Measurements from ENCODE around the gene SMYD3.

SMYD3 gene

GRCh38 chr1:246482805-246483568 is 24.1 kb downstream of the SMYD3 start:
- Histone ChIP-seq H3K4me3 (ENCODE audit: low read depth, low read length) (no peak overlapping the region), H3K9me3 (ENCODE audit: control insufficient read depth, insufficient read depth, low read depth, low read length) (no peaks in the 10 kb centered on the region), H3K4me1 (ENCODE audit: control insufficient read depth, insufficient read depth, low read length) (no peaks in the 10 kb centered on the region), H3K27ac (ENCODE audit: extremely low read depth, low read depth, low read length) (no peak overlapping the region), H3K36me3 (ENCODE audit: control insufficient read depth in 2 of 2, insufficient read depth in 1 of 2, low read length in 2 of 2) (no peaks in the 10 kb centered on the region)
- ChIA-PET CTCF (interaction anchor here (1.0 kb wide), 1 partner anchor 10 kb away, joined by 3 read pairs; no protein-coding TSS in a partner anchor), POLR2A (no interaction called here)
- TF ChIP-seq SCRT1 (tag by site-specific recombination; IDR thresholded peaks at IDR 0.05; ENCODE audit: borderline replicate concordance) (no peak), FEZF1 (tag by site-specific recombination; IDR thresholded peaks at IDR 0.05) (no peak)

GRCh38 chr1:246479061-246479460 is 28.0 kb downstream of the SMYD3 start:
- Histone ChIP-seq H3K27ac (ENCODE audit: extremely low read depth, low read depth, low read length) (no peak overlapping the region), H3K4me3 (ENCODE audit: low read depth, low read length) (no peak overlapping the region), H3K9me3 (ENCODE audit: control insufficient read depth, insufficient read depth, low read depth, low read length) (no peaks in the 10 kb centered on the region), H3K36me3 (ENCODE audit: control insufficient read depth in 2 of 2, insufficient read depth in 1 of 2, low read length in 2 of 2) (no peaks in the 10 kb centered on the region), H3K4me1 (ENCODE audit: control insufficient read depth, insufficient read depth, low read length) (no peaks in the 10 kb centered on the region)
- CTCF ChIA-PET: no interaction called here
- POLR2A ChIA-PET: no interaction called here
- TF ChIP-seq ZNF596 (tag by site-specific recombination; IDR thresholded peaks at IDR 0.05): no peak
- TF ChIP-seq ZNF785 (tag by site-specific recombination; IDR thresholded peaks at IDR 0.05): no peak
- no peak for TF ChIP-seq ZNF175 (tag by site-specific recombination; IDR thresholded peaks at IDR 0.05)
- no peak for TF ChIP-seq RBAK (tag by site-specific recombination; IDR thresholded peaks at IDR 0.05)
- TF ChIP-seq SCRT2 (tag by site-specific recombination; IDR thresholded peaks at IDR 0.05): no peak
- no peak for TF ChIP-seq ZNF335 (tag by site-specific recombination; conservative IDR thresholded peaks at IDR 0.05)
- TF ChIP-seq ZBTB48 (tag by site-specific recombination; IDR thresholded peaks at IDR 0.05): no peak
- no peak for TF ChIP-seq ZNF768 (tag by site-specific recombination; IDR thresholded peaks at IDR 0.05)
- TF ChIP-seq ZNF664 (tag by site-specific recombination; IDR thresholded peaks at IDR 0.05): no peak
- no peak for TF ChIP-seq ZNF585B (tag by site-specific recombination; IDR thresholded peaks at IDR 0.05)

GRCh38 chr1:246477634-246478033 is 29.4 kb downstream of the SMYD3 start:
- CTCF ChIA-PET: no interaction called here
- no peak overlapping the region for H3K4me3 ChIP-seq (ENCODE audit: low read depth, low read length)
- POLR2A ChIA-PET: no interaction called here
- TF ChIP-seq ZNF571 (tag by site-specific recombination; IDR thresholded peaks at IDR 0.05): no peak
- no peak for TF ChIP-seq ZNF280C (tag by site-specific recombination; IDR thresholded peaks at IDR 0.05)
- TF ChIP-seq ZBTB44 (tag by site-specific recombination; IDR thresholded peaks at IDR 0.05): no peak
- no peak for TF ChIP-seq ZNF629 (tag by site-specific recombination; IDR thresholded peaks at IDR 0.05)
- TF ChIP-seq ZFP69B (tag by site-specific recombination; IDR thresholded peaks at IDR 0.05): no peak
- no peak for TF ChIP-seq TRIM28 (IDR thresholded peaks at IDR 0.05; ENCODE audit: borderline replicate concordance, low read length)
- TF ChIP-seq ZNF48 (tag by site-specific recombination; IDR thresholded peaks at IDR 0.05): no peak
- TF ChIP-seq, protein P1, sequence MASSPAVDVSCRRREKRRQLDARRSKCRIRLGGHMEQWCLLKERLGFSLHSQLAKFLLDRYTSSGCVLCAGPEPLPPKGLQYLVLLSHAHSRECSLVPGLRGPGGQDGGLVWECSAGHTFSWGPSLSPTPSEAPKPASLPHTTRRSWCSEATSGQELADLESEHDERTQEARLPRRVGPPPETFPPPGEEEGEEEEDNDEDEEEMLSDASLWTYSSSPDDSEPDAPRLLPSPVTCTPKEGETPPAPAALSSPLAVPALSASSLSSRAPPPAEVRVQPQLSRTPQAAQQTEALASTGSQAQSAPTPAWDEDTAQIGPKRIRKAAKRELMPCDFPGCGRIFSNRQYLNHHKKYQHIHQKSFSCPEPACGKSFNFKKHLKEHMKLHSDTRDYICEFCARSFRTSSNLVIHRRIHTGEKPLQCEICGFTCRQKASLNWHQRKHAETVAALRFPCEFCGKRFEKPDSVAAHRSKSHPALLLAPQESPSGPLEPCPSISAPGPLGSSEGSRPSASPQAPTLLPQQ (tag by site-specific recombination; IDR thresholded peaks at IDR 0.05): no peak
- TF ChIP-seq ZNF10 (tag by site-specific recombination; IDR thresholded peaks at IDR 0.05): no peak
- TF ChIP-seq BCL11A (tag by site-specific recombination; IDR thresholded peaks at IDR 0.05; ENCODE audit: low read depth): no peak
- TF ChIP-seq ZNF2 (tag by site-specific recombination; IDR thresholded peaks at IDR 0.05): no peak
- no peak for TF ChIP-seq ZNF335 (tag by site-specific recombination; conservative IDR thresholded peaks at IDR 0.05)
- no peak for TF ChIP-seq ZEB2 (tag by site-specific recombination; IDR thresholded peaks at IDR 0.05)
- no peak for TF ChIP-seq ZBTB49 (tag by site-specific recombination; IDR thresholded peaks at IDR 0.05; ENCODE audit: low read depth)
- TF ChIP-seq ZNF121 (tag by site-specific recombination; IDR thresholded peaks at IDR 0.05): no peak

More at GRCh38 chr1:246477634-246478033, 29.4 kb downstream of the SMYD3 start:
- Histone ChIP-seq H3K4me1 (ENCODE audit: control insufficient read depth, insufficient read depth, low read length) (no peaks in the 10 kb centered on the region), H3K36me3 (ENCODE audit: control insufficient read depth in 2 of 2, insufficient read depth in 1 of 2, low read length in 2 of 2) (no peaks in the 10 kb centered on the region), H3K9me3 (ENCODE audit: control insufficient read depth, insufficient read depth, low read depth, low read length) (no peaks in the 10 kb centered on the region), H3K27ac (ENCODE audit: extremely low read depth, low read depth, low read length) (no peak overlapping the region)
